PC-9 (cell line): ENCODE results near the gene ADAP1.

ENCODE experiments used
- CTCF ChIP-seq: fragments of 200-600 bp; sonication (generic); conservative IDR thresholded peaks from 2 replicates; pipeline ENCODE4 v1.6.1; 2017; ENCODE audit warnings: mixed run types, antibody characterized with exemption, mild to moderate bottlenecking, moderate library complexity
- EZH2 ChIP-seq: fragments of 200-600 bp; sonication (generic); IDR thresholded peaks from 2 replicates; pipeline ENCODE4 v1.8.0; 2017; ENCODE audit warnings: antibody characterized with exemption, low read depth

DNA sequence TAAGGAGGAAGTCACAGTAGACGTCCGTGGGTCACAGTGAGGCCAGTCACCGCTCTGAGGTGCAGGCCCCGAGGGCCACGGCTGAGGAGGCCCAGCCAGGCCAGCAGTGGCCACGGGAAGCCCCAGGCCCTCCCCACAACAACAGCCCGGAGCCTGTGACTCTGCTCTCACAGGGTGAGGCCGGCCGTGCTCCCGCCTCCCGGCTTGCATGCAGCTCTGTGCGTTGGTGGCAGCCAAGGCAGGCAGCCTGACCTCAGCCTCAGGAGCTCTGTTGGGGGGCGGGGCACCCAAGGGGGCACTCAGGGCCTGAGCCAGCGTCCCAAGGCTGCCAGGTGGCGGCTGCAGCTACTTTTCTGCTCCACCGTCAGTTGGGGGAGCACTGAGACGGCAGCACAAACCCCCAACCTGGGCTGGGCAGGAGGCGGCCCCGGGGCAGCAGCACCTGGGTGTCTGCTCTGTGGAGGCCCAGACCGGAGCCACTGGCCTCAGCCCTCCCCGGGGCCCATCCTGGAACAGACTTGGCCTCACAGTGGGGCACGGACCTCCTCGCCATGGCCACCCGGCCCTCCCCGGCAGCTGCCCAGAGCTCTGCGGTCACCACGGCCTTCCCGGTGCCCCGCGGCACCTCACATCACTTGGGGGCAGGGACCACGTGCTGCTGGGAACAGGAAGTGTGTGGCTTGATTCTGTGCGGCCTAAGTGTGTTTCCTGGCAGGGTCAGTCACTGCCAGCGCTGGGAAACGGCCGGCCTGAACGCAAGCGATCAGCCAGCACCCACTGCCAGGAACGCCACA is 41.8 kb upstream of the ADAP1 start:
- TF ChIP-seq EZH2, result no peak
- TF ChIP-seq CTCF, result no peak
